ENCODE results near the gene B3GAT1.

DNA sequence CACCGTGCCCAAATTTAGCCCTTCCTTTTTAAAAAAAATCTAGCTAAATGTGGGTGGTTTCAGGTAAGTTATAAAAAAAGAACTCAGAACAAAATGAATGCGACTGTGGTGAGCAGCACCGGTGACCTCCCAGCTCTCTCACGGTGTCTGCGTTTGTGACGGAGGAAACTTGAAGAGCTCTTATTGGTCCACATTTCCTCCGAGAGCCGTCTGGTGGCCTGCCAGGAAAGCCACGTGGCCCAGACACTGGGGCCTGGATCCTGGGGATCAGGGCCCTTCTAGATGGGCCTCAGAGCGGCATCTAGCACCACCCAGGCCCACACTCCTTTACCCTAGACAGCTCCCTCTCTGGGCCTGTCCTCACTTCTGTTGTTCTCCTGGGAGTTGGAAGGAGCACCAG lies 39.5 kb downstream of the B3GAT1 start:
- TF ChIP-seq, protein P1, sequence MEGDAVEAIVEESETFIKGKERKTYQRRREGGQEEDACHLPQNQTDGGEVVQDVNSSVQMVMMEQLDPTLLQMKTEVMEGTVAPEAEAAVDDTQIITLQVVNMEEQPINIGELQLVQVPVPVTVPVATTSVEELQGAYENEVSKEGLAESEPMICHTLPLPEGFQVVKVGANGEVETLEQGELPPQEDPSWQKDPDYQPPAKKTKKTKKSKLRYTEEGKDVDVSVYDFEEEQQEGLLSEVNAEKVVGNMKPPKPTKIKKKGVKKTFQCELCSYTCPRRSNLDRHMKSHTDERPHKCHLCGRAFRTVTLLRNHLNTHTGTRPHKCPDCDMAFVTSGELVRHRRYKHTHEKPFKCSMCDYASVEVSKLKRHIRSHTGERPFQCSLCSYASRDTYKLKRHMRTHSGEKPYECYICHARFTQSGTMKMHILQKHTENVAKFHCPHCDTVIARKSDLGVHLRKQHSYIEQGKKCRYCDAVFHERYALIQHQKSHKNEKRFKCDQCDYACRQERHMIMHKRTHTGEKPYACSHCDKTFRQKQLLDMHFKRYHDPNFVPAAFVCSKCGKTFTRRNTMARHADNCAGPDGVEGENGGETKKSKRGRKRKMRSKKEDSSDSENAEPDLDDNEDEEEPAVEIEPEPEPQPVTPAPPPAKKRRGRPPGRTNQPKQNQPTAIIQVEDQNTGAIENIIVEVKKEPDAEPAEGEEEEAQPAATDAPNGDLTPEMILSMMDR (IDR thresholded peaks at IDR 0.05): no peak
- TF ChIP-seq, protein P2, sequence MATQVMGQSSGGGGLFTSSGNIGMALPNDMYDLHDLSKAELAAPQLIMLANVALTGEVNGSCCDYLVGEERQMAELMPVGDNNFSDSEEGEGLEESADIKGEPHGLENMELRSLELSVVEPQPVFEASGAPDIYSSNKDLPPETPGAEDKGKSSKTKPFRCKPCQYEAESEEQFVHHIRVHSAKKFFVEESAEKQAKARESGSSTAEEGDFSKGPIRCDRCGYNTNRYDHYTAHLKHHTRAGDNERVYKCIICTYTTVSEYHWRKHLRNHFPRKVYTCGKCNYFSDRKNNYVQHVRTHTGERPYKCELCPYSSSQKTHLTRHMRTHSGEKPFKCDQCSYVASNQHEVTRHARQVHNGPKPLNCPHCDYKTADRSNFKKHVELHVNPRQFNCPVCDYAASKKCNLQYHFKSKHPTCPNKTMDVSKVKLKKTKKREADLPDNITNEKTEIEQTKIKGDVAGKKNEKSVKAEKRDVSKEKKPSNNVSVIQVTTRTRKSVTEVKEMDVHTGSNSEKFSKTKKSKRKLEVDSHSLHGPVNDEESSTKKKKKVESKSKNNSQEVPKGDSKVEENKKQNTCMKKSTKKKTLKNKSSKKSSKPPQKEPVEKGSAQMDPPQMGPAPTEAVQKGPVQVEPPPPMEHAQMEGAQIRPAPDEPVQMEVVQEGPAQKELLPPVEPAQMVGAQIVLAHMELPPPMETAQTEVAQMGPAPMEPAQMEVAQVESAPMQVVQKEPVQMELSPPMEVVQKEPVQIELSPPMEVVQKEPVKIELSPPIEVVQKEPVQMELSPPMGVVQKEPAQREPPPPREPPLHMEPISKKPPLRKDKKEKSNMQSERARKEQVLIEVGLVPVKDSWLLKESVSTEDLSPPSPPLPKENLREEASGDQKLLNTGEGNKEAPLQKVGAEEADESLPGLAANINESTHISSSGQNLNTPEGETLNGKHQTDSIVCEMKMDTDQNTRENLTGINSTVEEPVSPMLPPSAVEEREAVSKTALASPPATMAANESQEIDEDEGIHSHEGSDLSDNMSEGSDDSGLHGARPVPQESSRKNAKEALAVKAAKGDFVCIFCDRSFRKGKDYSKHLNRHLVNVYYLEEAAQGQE (IDR thresholded peaks at IDR 0.05; ENCODE audit: insufficient read depth in 1 of 2, low read depth in 2 of 2, low read length in 1 of 2): no peak
- TF ChIP-seq TCF7L2 (IDR thresholded peaks at IDR 0.05; ENCODE audit: low read depth, low read length) (no peak), POLR2AphosphoS5 (IDR thresholded peaks at IDR 0.05; ENCODE audit: low read depth, low read length) (no peak)
